Measurements from ENCODE around the gene LRBA.

- TF ChIP-seq CTCF (IDR thresholded peaks at IDR 0.05) (no peak), POLR2A (IDR thresholded peaks at IDR 0.05) (no peak), EP300 (IDR thresholded peaks at IDR 0.05) (no peak), POLR2AphosphoS5 (IDR thresholded peaks at IDR 0.05) (no peak)
Observed at GRCh38 chr4:150681063-150681462, 334.0 kb downstream of the LRBA start.
